PC-9 (cell line): ENCODE results near the gene CCDC12.

Experiments used
- CTCF ChIP-seq: fragments of 200-600 bp; sonication (generic); conservative IDR thresholded peaks from 2 replicates; pipeline ENCODE4 v1.6.1; 2017; ENCODE audit warnings: mixed run types, antibody characterized with exemption, mild to moderate bottlenecking, moderate library complexity
- EZH2 ChIP-seq: fragments of 200-600 bp; sonication (generic); IDR thresholded peaks from 2 replicates; pipeline ENCODE4 v1.8.0; 2017; ENCODE audit warnings: antibody characterized with exemption, low read depth

- no peak for TF ChIP-seq CTCF
- TF ChIP-seq EZH2, result no peak
These were observed 57.9 kb downstream of the CCDC12 start for GRCh38 chr3:46918634-46919033.
